GM12865 (cell line): ENCODE measurements around the gene SLC17A8.
"Not testable (repeated sequence)": the region's sequence is repeated elsewhere in the genome, so short reads cannot be mapped to it uniquely, and the experiment has no call there.

Experiments used
- DNase-seq: peaks from one replicate; pipeline ENCODE4 v3.0.0; 2010; ENCODE audit warnings: low read depth
- H3K4me3 ChIP-seq: 2 replicates; pipeline ENCODE4 v1.5.1; 2011; ENCODE audit warnings: mild to moderate bottlenecking, low read depth, low read length, control low read depth
- CTCF ChIP-seq: IDR thresholded peaks from 2 replicates; pipeline ENCODE4 v1.5.1; 2011; ENCODE audit warnings: low read length, control low read depth, low read depth, inconsistent platforms; ENCODE audit not compliant: insufficient read depth; ENCODE audit errors: missing control alignments

The SLC17A8 gene

DNA sequence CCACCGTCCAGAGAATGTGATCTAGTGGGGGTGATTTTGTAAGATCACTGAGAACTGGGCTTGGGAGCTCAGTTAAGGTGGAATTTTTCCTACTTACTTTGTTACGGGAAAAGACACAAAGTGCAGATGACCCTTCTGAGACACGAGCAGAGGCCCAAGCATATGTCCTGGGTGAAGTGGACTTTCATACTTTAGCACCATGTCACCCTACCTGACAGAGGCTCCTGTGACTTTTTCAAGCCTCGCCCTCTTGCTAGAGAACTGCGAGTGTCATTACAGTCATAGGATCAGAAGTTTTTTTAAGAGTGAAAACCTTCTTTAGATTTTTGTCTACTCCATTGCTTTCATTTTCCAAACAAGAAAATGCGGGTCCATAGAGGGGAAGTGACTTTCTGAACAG lies 56.1 kb downstream of the SLC17A8 start:
- no peak for TF ChIP-seq CTCF
- H3K4me3 ChIP-seq = no peak overlapping the region
- DNase-seq = no peak

- no peak overlapping the region for H3K4me3 ChIP-seq
- no peak for DNase-seq
- no peak for TF ChIP-seq CTCF
Measured at GRCh38 chr12:100414739-100415138, 57.9 kb downstream of the SLC17A8 start.

DNA sequence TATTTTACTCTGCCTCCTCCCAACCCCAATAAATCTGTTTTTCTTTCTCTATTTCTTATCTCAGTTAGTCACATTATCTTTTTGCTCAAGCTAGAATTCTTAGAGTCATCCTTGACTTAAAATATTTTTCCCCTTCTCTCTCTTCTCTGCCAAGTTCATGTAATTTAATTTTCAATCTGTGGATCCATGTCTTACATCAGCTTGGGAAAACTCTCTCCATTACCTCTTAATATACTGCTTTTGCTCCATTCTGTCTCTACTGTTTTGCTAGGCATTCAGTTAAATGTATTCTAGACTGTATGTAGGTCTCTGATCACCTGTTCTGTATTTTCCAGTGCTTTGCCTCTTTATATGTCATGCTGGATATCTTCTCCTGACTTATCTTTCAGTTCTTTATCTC lies 65.8 kb downstream of the SLC17A8 start:
- no peak overlapping the region for H3K4me3 ChIP-seq
- no peak for DNase-seq
- no peak for TF ChIP-seq CTCF

DNA sequence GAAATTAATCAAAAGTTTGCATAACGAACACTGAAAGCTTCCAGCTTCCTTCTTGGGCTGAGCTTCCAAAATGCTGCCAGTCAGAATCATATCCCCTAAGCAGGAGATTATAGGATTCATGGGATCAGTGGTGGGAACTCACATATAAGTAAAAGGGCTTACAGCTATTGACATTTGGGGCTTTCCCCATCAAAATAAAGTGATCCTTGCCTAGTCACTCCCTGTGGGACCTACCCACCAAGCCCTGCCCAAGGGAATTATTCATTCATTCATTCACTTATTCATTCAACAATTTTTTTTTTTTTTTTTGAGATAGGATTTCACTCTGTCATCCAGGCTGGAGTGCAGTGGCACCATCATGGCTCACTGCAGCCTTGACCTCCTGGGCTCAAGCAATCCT lies 69.3 kb downstream of the SLC17A8 start:
- no peak for TF ChIP-seq CTCF
- no peak overlapping the region for H3K4me3 ChIP-seq
- DNase-seq = no peak

- no peak for TF ChIP-seq CTCF
- DNase-seq = no peak
- H3K4me3 ChIP-seq = no peak overlapping the region
Measured at GRCh38 chr12:100427078-100427477, 70.2 kb downstream of the SLC17A8 start.

- DNase-seq, H3K4me3 ChIP-seq: not testable (repeated sequence)
Measured at GRCh38 chr12:100430251-100430650, 73.4 kb downstream of the SLC17A8 start.

- no peak for DNase-seq
- no peak for TF ChIP-seq CTCF
- no peak overlapping the region for H3K4me3 ChIP-seq
Measured at GRCh38 chr12:100433701-100434100, 76.8 kb downstream of the SLC17A8 start.

GRCh38 chr12:100434177-100434576 lies 77.3 kb downstream of the SLC17A8 start:
- H3K4me3 ChIP-seq = no peak overlapping the region
- no peak for TF ChIP-seq CTCF
- no peak for DNase-seq
